ENCODE results near the gene PLAA. TPM values are rescaled to one million over a fixed set of nuclear protein-coding genes. Genes with fewer than 3 reads are reported as not detected.

PLAA gene
- 49.6 and 53.3 TPM in 2 replicates for total RNA-seq

DNA sequence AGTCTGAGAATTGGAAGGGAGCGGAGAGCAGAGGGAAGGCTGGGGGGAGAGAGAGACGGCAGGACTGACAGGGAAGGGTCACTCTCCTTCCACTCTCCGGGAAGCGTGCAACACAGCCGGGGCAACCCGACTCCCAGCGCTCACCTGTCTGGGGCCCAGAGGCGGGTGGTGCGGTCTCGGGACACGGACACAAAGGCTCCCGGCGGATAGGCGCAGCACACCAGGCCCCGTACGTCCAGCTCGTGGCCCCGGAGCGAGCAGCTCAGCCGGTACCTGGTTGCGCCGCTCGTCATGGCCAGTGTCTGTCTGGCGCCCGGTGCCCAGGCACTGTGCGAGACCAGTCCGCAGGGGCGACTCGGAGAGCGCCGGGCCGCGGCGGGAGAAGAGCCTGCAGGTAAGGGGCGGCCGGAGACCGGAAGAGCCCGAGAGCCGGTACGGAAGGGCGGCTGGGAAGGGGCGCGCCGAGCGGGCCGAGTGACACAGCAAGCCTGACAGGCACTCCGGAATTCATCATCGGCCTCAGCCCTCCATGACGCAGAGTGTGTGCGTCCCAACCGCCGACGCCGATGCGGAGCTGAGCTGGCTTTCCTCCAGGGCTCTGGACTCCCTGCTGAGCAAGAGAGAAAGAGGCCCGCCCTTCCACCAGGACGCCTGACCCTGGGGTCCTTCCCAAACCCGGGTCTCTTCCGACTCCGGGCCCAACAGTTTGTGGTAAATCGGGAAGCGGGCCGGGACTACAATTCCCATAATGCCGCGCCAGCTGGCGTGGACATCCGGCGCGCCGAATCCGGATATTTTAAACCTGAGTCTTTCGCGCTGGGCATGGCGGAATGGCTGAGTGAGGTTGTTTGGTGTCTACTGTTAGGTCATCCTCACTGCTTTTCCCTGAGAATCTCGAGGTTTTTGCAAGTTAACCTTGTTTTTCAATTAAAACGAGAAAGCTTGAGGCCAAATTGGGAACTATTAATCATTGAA, at the start of gene PLAA:
PLAA (minus strand) TSS at position 490 of the 975 bp plus-strand sequence; CDS start at position 293, 197 bp downstream.
- peak; percentile 66 for DNase-seq (ENCODE audit: low read depth, low spot score)

DNA sequence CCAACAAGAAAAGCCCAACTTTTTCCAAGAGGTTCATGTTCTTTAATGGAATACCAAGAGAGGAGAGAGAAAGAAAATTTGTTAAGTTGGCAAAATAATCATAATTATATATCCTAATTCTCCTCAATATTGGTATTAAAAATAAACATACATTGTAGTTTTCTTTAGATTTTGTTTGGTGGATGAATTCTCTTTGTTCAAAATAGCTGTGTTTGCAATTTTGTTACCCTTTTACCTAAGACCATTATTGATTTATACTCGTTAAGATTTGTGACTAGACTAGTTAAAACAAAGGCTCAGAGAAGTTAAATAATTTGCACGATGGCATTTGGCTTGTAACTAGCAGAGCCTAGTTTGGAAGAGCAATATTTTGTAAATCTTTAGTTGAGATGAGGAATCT, 48.8 kb upstream of the PLAA start:
- DNase-seq (ENCODE audit: low read depth, low spot score): no peak

DNA sequence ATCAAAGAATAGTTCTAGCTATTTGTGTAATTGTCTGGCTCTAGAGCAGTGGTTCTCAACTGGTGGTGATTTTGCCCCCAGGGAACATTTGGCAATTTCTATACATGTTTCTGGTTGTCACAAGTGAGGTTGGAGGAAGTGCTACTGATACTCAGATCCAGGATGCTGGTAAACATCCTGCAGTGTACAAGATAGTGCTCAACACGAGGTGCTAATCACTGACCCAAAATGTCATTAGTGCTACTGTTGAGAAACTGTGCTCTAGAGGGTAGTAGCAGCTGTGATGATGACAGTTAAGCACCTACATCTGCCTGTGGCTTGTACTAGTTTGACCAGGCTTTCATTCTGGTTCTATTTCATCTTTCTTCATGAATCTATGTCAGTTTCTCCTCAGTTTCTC, 36.3 kb upstream of the PLAA start:
- no peak for DNase-seq (ENCODE audit: low read depth, low spot score)

DNA sequence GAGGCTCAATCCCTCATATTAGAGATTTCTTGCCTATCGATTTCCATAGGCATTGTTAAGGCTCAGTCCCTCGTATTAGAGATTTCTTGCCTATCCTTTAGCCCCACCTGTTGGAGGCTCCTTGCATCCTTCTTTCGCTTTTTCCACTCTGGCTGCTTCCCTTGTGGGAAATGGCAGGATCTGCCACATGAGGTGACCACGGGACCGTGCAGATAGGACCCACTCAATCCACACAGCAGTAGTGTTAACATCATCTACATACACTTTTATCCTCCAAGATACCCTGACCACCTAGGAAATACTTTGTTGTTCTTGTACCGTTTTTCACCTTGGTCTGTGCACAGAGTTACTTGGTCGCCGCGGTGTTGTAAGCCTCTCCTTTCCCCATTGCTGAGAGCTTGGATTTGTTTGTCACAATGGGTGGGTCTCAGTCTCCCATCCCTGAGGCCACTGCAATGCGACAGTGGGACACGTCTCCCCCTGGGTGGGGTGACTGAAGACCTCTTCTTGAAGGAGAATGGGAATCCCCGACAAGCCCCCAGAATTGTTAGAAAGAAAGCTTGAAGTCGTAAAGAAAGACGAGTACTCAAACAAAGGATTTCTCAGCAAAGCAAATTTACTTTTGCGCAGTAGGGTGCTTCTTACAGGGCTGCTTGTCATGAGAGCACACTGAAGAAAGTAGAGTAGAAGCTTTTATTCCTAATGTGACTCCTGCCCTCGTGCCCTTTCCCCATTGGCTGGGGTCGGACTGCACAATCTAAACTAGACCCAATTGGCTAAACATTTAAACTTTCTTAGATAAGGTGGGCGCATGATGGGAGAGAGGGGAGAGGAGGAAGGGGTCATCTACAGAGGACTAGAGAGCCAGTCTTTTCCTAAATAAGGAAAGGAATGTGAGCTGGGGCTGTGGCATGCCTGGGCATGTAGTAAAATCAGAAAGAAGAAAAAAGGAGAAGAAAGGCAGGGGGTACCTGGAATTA, 29.0 kb upstream of the PLAA start:
- DNase-seq (ENCODE audit: low read depth, low spot score): peak; percentile 11

DNA sequence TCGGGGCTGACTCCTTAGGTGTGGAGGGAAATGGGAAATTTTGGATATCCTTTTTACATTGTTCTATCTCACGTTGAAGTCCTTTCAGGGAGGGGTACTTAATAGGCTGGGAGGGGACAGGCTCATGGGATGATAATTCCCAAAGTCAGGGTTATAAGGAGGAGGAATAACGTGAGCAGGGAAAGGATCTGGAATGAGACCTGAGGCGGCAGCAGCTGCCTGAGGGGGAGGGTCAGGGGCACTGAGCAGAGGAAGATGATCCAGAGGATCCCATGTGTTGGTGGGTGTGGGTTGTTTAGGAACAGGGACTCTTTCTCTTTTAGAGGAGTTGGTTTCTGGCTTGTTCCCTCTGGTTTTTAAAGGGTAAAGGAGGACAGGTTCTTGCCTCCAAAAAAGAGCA, 27.9 kb upstream of the PLAA start:
- no peak for DNase-seq (ENCODE audit: low read depth, low spot score)

DNA sequence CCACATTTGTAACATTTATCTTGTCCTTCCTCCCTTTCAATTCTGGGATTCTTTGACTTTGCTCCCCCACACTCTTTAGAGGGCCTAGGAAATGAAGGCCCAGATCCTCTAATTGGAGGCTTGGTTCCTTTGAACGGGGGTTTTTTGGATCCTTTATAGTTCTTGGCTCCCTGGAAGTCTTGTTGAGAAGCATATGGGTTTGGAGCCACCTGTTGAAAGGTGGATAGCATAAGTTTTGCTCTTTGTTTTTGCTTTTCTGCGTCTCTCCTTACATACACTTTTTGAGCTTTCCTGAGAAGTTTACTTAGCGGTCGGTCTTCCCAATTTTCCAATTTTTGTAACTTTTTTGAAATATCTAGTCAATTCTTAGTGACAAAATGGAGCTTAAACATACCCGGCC, 26.9 kb upstream of the PLAA start:
- DNase-seq (ENCODE audit: low read depth, low spot score): no peak

DNA sequence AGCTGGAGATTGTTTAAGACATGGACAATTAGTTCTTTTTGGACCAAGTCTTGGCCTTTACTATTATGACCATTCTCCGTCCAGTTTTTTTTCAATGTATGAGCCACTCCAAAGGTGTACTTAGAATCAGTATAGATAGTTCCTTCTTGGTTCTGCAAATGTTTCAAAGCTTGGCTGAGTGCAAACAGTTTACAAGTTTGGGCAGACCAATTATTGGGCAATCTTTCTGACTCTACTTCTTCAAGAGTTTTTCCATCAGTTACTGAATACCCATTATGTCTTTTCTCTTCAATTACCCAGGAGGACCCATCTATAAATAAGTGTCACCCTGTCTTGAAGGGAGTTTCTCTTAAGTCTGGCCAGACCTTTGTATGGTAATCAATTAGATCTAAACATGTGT, 24.7 kb upstream of the PLAA start:
- DNase-seq (ENCODE audit: low read depth, low spot score): no peak

DNA sequence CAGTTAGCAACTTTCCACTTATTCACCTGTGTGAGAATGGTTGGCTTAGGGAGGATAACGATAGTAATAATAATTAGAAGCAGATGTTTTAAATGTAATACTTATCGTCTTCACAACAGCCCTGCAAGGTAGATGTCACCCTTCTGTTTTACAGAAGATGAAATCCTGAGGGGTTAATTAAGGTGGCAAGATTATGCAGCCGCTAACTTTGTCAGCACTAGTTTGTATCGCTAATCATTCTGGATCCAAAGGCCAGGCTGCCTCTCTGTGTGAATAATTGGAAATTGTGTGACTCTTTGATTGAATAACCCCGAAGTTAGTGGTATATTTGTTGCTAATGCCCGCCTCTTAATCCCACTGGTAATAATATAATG, 9.8 kb upstream of the PLAA start:
- DNase-seq (ENCODE audit: low read depth, low spot score): no peak

DNA sequence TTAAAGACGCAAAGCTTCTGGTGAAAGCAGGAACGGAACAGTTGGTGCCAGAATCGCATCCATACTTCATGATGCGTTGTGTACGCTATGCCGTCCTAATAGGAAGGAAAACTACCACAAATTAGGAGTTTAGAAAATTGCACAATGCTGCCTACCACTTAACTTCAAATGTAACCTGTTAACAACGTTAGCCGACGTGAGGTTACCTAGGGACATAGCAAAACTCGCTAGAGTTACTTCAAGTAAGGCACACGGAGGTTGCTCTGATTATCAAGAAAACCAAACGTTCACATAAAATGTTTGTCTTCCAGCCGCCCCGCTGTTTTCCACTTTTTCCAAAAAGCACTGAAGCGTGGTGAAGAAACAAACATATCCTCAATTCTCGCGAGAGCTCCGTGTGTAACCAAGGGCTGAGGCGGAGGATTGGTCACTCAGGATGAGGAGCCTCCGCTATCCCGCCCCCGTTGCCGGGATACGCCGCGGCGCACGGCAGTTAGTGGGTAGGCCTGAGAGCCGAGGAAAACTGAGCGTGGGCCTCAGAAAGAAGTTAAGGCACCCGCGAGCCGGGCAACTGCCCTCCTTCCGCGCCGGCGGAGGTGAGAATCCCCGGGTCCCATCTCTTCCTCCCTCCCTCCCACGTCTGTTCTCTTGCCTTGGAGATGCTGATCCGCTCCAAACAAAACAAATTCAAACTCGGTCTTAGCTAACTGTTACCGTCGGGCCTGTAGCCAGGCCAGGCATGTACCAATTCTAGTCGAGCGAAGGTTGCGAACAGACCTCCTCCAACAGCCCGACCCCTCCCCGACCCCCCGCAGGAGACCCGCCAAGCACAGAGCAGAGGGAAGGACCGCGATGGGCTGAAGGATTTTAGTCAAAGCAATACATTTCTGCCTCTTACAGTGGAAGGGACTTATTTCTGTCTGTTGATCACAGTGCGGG, 9.1 kb upstream of the PLAA start, which contains the start of gene IFT74:
IFT74 (plus strand) TSS at position 492 of the 939 bp plus-strand sequence. CDS start 5,556 bp downstream, outside the sequence.
- DNase-seq (ENCODE audit: low read depth, low spot score): peak; percentile 94

DNA sequence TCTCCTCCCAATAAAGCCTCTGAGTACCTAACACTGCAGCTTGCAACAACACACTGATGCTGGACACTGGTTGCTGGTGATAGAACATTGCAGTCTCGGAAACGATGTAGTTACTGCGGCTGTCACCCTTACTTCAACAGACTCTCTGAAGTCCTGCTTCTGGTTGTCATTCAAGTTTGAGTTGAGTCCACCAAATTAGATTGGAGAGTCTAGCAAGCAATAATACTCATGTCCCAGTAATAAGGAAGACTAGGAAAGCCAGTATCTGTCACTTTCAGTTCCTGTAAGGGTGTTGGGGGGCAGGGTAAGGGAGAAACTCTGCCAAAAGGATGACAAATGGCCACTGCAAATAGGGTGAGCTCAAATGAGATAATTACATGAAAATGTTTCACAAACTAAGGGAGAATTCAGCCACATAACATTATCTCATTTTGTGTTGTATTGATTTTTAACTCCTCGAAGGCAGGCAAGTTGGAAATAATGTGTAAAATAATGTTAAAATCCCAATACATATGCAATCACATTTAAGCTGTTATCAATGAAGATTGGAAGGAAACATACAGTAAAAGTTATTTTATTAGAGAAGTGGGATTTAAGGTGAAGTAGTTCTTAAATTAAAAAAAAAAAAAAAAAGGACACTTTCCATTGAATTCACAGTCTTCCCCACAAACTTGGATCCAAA, 8.3 kb upstream of the PLAA start:
- DNase-seq (ENCODE audit: low read depth, low spot score): no peak

DNA sequence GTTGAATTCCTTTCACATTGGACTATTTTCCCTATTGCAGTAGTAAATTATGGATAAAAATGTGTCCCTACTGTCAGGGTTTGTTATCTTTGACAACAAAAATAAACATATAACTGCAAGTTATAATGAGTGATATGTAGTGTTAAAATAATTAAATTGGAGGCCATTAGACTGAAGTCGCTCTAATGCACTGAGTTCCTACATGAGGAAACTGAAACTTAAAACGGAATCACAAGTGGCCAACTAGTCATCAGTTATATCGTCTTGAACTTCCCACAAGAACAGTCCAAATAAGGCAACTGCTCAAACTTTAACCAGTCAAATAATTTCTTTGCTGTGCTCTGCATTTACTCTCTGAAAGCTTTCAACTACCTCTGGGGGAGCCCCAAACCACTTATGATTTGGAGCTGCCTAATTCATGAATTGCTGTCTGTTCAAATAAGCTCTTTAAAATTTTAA, 7.0 kb upstream of the PLAA start:
- DNase-seq (ENCODE audit: low read depth, low spot score): no peak

DNA sequence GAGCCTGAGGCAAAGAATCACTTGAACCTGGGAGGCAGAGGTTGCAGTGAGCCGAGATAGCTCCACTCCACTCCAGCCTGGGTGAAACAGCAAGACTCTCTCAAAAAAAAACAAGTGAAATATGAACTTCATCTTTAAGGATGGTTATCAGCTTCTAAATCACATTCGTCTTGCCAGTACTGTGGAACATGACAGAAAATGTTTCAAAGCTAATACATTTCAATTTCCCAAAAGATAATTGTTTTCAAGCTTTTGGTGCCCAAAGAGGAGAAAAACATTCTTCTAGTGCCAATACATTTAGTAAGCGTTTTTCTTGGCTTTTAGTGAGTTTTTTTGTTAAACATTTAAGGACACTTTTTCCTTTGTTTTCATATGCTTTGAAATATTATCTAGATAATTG, 4.8 kb upstream of the PLAA start:
- DNase-seq (ENCODE audit: low read depth, low spot score): no peak

DNA sequence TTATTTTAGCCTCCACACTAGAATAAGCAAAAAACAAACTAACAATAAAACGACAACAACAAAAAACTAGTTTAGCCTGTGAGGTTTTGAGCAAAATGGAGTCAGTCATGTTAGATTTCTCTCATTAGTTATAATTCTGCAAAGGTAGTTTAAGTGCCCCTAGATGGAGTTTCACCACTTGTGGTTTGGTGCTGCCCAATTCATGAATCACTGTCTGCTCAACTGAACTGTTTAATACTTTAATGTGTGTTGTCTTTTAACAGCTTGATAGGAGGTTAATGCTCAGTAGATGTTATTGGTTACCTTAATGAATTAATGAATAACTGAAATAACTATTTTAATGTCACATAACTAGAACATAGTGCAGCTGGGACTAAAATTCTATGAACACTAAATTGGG, 3.5 kb upstream of the PLAA start:
- DNase-seq (ENCODE audit: low read depth, low spot score): no peak

DNA sequence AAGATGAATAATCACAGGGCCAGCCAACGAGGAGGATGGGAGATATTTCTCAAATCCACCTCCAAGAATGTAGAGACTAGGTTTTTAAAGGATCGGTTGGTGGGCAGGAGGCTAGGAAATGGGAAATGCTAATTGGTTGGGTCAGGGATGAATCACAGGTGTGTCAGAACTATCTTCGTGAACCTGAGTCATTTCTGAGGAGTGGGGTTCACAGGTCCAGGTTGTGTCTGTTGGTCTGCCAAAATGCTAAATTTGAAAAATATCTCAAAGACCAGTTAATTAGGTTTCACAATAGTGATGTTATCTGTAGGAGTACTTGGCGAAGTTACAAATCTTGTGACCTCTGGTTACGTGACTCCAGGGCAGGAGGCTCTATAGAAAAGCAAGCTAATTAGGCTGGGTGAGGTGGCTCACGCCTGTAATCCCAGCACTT, 2.6 kb upstream of the PLAA start:
- DNase-seq (ENCODE audit: low read depth, low spot score): no peak

DNA sequence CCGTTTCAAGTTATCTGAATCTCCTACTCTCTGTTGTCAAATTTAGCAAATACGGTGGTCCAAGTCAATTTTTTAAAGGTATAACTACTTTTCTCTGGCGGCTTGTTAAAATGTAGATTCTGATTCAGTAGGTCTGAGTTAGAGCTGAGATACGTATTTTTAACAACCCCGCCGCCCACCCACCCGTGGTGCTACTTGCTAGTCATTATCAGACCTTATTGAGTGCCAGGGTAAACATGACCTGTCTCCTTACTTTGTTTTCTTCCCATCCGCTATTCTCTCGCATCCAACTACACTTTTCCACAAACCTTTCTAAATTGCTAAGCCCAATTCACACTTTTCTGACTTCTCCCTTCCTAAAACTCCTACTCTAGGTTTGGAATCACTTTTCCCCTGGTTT, 694 bp upstream of the PLAA start:
- DNase-seq (ENCODE audit: low read depth, low spot score): no peak

DNA sequence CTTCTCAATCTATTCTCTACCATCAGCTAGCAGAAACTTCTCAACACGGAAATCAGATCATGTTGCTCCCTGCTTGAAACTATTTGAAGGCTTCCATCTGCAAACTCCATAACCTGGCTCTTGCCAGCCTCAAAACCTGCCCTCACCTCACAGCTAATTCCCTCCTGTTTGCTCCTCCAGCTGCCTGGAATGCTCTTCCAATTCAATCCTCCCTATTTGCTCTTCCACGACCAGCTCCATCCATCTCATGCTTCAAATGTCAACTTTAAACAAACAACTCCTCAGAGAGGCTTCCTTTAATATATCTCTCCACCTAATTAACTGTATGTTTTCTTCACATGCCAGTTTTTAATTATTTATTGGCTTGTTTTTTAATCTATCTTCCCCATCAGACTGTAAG, 1.5 kb downstream of the PLAA start:
- DNase-seq (ENCODE audit: low read depth, low spot score): no peak

DNA sequence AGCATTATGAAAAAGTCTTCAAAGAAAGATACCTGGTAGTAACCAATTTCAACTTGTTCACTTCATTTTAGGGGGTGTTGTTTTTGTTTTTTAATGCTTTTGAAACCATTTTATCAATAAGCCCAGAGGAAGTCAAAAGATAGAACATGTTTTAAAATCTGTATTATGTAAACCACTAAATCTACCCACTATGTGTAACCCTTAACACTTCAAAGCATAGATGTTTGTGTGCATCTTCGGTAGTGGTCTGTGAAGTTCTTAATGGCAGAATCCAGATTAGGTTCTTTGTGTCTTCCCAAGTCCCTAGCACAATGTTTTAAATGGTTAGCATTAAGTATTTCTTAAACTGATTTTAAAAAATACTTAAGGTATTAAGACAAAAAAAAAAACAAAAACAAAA, 6.3 kb downstream of the PLAA start:
- DNase-seq (ENCODE audit: low read depth, low spot score): no peak

DNA sequence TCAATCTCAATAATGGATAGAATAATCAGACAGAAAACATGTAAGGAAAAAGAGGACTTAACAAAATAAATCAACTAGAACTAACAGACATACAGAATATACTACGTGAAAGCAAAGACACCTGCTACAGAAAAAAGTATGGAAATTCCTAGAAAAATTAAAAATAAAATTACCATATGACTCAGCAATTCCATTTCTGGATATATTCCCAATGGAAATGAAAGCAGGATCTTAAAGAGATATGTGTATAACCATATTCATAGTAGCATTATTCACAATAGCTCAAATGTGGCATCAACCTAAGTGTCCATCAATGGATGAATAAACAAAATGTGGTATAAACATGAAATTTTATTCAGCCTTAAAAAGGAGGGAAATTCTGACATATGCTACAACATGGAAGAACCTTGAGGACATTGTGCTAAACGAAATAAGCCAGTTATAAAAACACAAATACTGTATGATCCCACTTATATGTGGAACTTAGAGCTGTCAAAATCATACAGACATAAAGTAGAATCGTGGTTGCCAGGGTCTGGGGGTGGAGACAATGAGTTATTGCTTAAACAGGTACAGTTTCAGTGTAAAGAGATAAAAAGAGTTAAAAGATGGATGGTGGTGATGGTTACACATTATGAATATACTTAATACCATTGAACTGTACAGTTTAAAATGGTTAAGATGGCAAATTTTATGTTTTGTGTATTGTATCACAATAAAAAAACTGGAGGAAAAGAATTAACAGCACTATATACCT, 6.9 kb downstream of the PLAA start:
- no peak for DNase-seq (ENCODE audit: low read depth, low spot score)

DNA sequence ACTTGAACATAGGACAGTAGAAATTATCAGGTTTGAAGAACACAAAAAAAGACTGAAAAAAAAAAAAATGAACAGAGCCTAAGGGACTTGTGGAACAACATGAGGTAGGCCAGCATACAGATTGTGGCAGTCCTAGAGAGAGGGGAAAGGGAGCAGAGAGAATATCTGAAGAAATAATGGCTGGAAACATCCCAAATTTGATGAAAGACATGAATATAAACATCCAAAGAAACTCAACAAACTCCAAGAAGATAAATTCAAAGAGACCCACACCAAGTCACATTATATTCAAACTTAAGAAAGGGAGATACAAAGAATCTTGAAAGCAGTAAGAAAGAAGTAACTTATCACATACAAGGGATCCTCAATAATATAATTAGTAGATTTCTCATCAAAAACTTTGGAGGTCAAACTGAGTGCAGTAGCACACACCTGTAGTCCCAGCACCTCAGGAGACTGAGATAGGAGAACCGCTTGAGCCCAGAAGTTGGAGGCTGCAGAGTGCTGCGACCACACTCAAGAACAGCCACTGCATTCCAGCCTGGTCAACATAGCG, 9.1 kb downstream of the PLAA start:
- DNase-seq (ENCODE audit: low read depth, low spot score): no peak
